Measurements from ENCODE around the gene GPR152. TPM values are rescaled to one million over a fixed set of nuclear protein-coding genes. Genes with fewer than 3 reads are reported as not detected.

The GPR152 gene
- total RNA-seq, 1 experiment from 2014 or later: not detected

DNA sequence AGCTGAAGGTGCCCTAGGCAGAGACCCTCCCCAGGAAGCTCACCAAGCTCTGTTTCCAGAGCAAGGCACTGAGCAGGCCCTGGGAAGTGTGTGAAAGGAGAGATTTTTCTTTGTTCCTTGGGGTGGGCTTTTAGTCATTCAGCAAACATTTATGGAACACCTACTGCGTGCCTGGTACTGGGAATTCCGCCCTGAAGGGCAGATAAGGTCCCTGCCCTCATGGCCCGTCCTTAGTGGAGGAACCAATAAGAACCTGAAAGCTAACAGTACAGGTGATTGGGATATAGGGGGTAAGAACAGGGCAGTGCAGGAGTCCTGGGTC is 12.6 kb upstream of the GPR152 start:
- DNase-seq (ENCODE audit: low spot score): no peak

DNA sequence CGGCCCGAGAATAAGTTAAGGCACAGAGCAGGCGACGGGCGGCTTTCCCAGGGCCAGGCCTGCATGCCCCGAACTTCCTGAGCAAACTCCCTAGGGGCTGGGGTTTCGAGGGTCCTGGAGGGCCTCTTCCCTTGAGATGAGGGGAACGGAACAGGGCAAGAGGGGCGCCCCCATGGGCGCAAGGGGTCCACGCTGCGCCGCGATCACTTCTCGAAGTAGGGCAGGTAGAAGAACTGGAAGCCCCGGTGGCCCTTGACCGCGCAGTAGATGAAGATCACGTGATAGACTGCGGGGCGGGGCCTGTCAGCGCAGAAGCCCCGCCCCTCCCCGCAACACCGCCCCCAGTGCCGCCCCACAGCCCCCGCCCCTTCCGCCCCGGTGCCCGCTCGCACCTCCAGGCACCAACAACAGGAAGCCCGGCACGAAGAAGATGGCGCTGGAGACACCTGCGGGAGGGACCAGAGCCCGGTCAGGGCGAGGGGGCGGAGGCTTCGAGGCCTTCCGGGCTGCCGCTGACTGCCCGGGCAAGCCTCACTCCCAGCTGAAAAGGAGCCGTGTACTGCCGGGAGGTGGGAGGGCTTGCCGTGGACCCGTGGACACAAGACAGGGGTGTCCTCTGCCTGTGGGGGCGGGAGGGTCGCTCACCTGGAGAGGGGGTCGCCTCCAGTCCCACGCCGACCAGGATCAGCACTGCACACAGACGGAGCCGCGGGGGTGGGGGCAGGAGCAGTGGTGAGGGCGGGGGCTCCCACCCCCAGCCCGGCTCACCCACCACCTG is 12.1 kb upstream of the GPR152 start:
- DNase-seq (ENCODE audit: low spot score): peak; percentile 67

DNA sequence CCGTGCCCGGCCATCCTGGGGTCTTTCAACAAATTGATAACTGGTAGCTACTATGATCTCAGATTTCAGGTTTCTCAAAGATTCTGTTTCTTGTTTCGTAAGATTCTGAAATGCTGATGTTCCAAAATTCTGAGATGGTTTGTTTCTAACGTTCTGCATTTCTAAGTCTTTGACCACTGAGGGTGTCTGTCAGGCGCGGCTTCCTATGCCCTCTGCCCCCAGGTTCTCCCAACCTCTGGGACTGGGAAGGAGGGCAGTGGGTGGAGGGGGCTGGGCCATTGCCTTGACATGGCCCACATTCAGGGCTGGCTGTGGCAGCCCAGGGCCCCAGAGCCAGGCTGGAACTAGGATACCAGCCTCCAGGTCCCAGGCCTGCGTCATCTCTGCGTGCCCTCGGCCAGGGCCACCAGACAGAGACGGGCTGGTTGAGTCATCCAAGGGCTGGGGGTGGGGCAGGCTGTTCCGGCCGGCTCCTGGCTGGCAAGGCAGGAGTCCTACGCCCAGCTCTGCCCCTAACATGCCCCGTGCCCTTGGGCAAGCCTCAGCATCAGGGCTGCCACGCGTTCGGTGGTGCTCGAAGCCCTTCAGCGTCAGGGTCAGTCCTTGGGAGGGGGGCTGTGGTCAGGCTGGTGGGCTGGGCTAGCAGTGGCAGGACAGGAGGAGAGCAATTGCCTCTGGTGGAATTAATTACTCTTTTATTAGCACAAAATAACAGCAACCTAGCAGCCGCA is 11.3 kb upstream of the GPR152 start:
- DNase-seq (ENCODE audit: low spot score): peak; percentile 83

DNA sequence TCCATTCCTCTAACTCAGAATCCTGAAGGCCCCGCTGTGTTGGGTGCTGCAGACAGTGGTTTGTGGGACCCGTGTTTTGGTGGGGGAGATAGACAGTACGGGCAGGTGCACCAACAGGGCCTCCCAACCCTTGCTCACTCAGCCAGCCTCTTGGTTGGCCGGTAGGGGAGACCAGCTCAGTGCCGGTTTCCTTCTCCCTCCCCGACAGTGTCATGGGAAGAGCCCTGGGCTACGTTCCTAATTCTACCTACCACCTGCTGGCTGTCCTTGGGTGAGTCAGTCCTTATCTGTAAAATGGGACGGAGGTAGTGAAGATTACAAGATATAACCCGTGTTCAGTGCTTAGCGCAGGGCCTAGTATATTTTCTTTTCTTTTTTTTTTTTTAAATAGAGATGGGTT is 10.7 kb upstream of the GPR152 start:
- no peak for DNase-seq (ENCODE audit: low spot score)

DNA sequence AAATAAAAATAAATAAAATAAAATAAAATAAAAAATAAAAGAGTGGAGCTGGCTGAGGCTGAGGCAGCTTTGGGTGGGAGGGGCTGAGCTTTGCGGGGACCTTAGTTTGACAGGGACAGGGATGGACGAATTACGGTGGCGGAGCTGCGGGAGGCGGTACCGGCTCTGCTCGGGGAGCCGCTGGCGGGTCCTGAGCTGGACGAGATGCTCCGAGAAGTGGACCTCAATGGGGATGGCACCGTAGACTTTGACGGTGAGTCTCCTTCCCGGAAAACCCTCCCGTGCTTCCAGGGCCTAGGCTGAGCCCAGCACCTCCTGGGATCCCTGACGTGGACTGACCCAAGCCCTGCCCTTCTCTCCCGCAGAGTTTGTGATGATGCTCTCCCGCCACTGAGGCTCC is 5.7 kb upstream of the GPR152 start:
- DNase-seq (ENCODE audit: low spot score): no peak

DNA sequence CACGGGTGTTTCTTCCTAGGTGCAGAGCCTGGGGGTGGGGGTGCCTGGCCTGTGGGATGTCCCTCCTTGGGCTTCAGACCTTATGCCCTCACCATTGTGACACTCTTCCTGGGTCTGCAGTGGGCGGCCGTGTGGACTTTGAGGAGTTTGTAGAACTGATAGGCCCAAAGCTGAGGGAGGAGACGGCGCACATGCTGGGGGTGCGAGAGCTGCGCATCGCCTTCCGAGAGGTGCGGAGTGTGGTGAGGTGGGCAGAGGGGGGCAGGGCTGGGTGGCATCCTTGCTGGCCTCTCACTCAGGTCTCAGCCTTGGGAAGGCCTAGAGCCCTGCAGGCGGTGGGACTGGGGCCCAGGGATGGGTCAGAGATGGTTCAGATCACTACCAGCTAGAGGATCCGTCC is 4.9 kb upstream of the GPR152 start:
- no peak for DNase-seq (ENCODE audit: low spot score)

DNA sequence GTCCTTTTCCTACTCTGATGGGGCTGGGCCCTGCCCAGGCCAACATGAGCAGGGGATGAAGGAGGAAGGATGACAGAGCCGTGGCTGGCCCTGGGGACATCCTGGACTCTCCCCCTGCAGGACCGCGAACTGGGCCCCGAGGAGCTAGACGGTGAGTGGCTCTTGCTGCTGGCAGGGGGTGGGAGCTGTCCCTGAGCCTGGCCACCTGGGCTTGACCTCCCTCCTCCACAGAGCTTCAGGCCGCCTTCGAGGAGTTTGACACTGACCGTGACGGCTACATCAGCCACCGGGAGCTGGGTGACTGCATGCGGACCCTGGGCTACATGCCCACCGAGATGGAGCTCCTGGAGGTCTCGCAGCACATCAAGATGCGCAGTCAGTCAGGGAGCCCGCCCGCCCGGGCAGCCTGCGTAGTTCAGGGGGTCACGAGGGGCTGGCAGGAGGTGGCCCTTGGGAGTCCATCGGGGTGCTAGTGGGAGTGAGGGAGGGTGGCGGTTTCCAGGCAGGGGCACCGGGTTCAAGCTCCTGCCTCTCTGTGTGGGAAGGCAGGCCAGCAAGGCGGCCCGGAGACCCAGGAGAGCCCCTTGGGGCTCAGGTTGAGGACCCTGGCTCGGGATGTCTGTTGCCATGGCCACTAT is 3.7 kb upstream of the GPR152 start:
- DNase-seq (ENCODE audit: low spot score): no peak

DNA sequence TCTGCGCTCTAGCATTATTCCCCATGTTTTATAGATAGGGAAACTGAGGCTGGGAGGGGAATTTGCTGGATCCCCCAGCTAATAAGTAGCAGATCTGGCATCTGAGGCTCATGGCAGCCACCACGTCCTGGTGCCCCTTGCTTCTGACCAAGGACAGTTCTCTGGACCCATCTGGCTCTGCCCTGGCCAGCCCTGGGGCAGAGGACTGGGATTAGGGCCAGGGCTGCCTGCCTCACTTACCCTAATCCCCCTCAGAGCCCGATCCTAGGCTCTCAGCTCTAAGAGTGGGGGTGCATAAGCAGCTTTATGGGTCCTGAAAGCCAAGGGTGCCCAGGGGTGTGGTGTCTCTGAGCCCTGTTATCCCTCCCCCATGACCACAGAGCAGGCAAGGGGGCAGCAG is 2.5 kb upstream of the GPR152 start, which contains the start of gene CABP4:
Gene CABP4, plus strand, starts transcription at position 301 of the 400 bp plus-strand sequence. Its CDS starts 70 bp downstream, at position 371.
- DNase-seq (ENCODE audit: low spot score): no peak

DNA sequence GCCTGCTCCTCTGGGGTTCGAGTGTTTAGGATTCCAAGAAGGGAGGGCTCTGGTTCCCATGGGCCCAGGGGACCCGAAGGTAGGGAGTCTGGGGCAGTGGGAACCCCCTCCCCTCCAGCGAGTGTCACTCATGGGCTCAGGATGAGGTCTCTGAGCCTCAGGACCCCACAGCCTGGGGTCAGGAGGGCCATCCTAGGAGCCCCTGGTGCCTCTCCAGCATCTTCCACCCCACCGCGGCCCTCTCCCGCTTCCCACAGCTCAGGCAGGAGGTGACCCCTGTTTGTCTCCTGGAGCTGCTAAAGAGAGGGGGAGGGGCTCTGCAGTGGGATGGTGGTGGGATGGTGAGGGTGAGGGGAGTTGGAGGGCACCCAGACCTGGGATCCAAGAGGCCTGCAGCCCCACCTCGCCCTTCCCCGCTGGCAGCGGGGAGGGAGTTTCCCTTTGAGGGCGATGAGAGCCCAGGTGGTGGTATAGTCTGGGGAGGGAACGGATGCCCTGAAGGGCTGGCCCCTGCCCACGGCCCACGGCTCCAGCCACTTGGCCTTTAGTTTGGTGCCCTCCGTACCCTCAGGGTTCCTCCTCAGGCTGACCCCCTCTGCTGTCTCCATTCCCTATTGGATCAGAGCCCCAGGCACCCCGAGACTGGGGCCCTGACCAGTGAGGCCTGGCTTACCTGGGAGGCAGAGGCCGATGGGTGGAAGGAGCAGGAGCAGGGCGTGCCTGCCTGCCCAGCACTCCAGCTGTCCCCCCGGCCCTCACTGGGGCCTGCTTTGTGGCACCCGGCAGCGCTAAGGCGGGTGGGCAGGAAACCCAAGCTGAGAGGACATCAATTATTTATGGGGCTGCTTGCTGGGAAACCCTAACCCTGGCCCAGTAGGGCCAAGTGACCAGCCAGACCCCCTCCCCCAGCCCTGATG is 1.5 kb upstream of the GPR152 start:
- DNase-seq (ENCODE audit: low spot score): no peak

DNA sequence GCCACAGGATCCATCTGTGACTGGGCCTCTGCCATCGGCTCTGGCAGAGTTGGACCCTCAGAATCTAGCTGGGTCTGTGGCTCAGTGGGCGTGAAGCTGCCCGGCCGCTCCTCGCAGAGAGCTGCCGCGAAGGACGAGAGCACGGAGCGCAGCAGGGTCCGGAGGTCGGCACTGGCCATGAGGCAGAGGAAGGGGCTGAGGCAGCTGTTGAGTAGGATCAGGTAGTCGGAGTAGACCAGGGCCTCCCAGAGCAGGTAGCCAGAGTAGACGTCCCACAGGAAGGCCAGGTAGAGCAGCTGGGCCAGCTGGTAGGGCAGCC is 912 bp downstream of the GPR152 start:
- DNase-seq (ENCODE audit: low spot score): no peak

DNA sequence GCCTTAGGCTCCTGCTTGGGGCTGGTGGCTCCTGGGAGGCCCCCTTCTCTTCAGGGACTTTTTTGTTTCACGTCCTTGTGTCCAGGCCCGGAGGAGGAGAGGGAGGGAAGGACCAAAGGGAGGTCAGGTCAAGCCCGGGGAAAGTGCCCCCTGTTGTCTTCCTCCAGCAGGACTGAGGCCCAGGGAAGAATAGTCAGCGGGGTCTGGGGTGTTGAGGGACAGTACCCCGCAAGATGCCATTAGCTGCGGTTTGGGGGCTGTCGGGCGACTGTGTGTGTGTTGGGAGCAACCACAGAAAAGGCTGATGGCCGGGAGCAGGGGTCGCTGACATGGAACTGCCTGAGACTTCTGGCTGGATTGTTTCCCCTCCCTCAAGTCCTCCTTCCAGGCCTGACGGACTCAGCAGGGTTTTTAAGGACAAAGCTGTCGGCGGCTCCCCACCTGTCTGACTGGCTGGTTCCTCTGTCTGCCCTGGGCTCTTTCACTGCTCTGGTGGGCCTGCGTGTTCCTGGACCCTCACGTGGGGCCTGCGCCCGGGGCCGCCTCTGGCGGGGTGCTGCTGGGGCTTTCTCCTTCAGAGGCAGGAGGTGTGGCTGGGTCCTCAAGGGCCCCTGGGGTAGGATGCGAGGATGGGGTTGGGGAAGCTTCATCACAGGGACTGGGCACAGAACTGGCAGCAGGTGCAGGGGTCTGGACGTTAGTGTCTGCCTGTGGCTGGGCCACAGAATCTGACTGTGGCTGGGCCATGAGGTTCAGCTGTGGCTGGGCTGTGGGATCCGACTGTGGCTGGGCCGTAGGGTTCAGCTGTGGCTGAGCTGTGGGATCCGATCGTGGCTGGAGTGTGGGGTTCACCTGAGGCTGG is 1.5 kb downstream of the GPR152 start:
- DNase-seq (ENCODE audit: low spot score): no peak

DNA sequence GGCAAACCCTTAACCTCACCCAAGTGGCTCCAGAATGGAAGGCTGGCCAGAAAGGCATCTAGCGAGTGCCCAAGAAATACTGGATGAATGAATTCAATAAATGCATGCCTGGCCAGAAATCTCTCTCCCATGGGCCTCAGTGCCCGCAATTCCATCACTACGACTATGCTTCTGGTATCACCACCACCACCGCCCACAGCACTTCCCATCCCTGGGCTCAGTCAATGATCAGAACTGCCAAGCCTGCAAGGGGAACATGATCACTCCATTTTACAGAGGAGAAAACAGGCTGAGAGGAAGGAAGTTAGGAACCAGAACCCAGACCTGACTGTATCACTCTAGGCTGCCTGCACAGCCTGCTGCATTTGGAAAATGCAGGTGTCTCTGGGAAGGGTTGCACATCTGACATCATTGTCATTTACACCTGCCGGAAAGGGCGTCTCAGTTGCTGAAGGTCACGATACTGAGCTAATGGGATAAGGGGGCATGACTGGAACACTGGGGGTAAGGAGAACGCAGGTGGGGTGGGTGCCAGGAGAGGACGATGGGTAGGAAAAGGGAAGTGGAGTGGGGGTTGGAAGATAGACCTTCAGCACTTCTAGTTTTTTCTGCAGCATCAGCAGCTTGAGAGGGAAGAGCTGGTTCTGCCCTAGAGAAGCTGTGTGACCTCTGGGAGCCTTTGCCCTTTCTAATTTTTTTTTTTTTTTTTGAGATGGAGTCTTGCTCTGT is 3.2 kb downstream of the GPR152 start:
- no peak for DNase-seq (ENCODE audit: low spot score)

DNA sequence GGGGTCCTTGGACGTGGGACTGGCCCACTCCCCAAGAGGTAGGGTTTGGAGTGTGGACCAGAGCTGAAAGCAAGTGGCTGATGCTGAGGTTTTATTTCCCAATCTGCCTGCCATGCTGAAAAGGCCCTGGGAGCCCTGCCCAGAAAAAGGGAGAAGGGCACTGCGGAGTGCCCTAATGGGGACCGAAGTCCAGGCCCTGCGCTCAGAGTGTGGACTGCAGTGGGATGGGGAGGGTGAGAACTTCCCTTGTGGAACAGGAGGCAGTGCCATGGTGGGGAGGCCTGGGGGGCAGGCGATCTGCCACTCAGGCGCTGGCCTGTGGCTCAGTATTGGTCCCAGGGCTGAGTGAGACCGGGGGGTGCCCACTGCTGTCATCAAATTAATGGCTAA is 4.3 kb downstream of the GPR152 start:
- no peak for DNase-seq (ENCODE audit: low spot score)

DNA sequence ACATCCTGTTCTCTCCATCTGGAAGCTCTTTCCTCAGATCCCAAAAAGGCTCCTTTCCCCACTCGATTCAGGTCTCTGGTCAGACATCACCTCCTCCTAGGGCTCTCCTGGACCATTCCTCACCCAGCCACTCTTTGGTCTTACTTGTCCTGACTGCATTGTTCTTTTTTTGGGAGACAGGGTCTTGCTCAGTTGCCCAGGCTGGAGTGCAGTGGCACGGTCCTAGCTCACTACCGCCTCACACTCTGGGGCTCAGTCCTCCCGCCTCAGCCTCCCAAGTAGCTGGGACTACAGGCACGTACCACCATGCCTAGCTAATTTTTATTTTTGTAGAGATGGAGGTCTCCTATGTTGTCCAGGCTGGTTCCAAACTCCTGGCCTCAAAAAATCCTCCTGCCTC is 7.0 kb downstream of the GPR152 start:
- no peak for DNase-seq (ENCODE audit: low spot score)

DNA sequence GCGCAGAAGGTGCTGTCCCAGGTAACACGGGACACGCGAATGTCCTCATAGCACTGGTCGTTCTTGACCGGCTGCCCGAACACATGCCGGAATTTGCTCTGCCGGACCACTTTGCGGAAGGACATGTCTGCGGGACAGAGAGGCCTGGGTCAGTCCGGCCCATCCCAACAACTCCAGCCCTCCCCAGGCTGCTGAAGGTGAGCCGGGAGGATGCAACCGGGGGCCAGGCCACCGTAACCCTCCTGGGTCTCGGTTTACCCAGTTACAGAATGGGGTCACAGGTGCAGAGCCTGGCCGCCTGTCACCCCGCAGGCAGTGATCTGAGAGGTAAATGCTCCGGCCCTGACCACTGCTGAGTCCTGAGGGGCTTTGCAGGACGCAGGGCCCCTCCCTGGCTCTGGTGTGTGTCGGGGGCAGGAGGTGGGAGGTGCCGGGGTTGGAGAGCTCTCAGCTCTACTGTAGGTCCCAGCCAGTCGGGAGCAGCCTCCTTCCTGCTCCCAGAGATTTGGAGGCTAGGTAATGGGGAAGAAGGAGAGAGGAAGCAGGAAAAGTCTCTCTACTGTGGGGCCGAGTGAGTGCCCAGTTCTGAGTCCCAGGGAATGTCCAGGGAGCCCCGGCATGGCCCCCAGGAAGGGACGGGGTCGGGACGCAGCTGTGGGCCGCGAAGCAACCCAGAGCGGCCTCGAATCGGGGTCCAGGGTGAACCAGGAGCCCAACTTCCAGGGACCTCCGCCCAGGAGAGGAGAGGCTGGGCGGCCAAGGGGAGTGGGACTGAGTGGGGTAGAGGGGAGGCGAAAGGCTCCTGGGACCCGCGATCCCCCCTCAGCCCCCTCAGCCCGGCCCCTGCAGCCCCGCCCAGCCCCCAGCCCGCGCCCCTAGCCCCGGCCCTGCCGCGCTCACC is 9.8 kb downstream of the GPR152 start:
- no peak for DNase-seq (ENCODE audit: low spot score)

DNA sequence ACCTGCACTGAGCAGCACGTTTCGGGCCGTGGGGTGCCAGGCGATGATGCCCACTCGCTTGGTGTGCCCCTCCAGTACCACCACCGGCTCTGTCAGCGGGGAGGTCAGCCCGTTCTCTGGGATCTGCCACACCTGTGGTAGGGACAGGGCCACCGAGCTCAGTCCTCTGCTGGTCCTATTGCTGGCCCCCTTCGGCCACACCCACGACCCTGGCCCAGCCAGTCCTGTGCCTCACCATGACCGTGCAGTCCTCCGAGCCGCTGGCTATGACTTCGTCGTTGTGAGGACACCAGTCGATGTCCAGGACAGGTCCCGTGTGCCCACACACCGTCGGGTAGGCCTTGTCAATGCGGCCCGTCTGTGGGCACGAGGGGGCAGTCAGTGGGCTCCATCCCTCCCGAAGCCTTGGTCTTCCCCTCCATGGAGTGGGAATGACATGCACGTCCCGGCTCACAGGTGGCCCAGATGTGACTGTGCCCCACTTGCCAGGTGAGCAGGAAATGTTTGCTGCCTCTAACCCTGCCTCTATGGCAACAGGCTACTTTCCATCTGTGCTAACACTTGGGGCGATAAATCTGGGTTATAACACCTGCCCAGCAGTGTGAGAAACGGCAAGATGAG is 10.7 kb downstream of the GPR152 start:
- no peak for DNase-seq (ENCODE audit: low spot score)

DNA sequence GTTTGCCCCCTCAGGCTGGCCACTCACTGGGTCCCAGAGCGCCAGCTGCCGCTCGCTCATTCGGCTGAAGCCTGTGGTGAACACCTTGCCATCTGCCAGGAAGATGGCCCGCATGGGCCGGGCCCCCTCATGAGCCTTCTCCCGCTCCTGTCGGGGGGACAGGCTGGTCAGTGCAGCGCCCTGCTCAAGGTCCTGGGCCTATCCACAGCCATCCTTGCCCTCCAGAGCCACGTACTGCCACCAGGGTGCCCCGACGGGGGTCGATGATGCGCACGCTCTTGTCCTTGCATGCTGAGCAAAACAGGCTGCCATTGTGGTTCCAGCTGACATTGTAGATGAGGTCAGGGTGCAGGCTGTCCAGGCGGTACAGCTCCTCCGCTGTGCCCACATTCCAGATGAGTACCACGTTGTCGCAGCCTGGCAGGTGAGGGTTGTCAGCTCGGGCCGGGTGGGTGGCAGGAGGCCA is 11.4 kb downstream of the GPR152 start:
- no peak for DNase-seq (ENCODE audit: low spot score)

DNA sequence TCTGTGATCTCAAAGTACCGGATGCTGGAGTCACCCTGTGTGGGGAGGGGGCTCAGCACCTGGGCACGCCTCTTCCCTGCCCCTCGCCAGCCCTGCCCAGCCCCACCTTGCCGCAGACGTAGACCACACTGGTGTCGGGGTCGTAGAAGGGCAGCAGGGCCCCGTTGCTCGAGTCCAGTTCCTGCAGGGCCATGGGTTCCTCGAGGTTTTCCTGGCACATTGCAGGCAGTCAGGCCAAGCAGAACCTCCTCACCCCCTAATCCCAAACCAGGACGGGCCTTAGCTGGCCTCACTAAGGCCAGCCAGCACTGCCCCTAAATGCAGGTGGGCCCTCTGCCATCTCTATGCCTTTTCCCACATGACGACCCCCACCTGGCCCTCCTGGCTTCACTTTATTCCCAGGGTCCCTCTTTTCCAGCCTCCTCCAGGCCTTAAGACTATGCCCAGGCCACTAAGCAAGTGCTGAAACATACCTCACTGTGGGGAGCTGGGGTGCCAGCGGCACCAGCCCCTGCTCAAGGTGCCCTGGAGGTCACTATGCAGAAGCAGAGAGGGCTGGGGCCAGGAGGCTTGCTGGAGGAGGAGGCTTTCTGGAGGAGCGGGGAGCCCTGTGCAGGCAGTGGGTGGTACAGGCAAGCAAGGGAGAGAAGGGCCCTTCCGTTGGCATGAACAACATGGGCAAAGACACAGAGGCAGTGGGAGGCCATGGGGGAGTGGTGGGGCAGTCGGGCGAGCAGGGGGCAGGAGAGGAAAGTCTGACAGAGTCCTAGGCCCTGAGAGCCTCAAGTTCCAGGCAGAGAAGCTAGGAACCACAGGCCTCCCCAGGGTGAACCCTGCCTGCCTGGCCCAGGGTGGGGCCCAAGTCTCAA is 12.1 kb downstream of the GPR152 start:
- DNase-seq (ENCODE audit: low spot score): no peak
